HepG2 (cell line): ENCODE data around the gene MYL6. TPM values are rescaled to one million over a fixed set of nuclear protein-coding genes. Genes with fewer than 3 reads are reported as not detected.
A peak's percentile ranks its signal among the peaks of the same experiment; 100 is the strongest.

ENCODE experiments used
- ATAC-seq: fragments of 200-7000 bp; cut with Tn5 transposase; 3 replicates; pipeline ENCODE4 v1.9.1; 2020; ENCODE audit warnings: mild to moderate bottlenecking, moderate library complexity
- BruUV-seq: library from RNA; stranded (reverse); fragments of 400-500 nt; replicated peaks from 2 replicates; lab custom pipeline; 2021; lab: Mats Ljungman, UMichigan
- CTCF ChIA-PET: fragments of 300-600 bp; formaldehyde crosslinking; extraction: SDS; loops from one replicate; lab custom pipeline; 2021; ENCODE audit warnings: low total read pairs, inconsistent platforms, low intra/inter-chr PET ratio; lab: Yijun Ruan, JAX
- POLR2A ChIA-PET: fragments of 350-600 bp; sonication (Branson Sonifier 250); formaldehyde crosslinking; loops from one replicate; lab custom pipeline; 2020; ENCODE audit warnings: antibody characterized with exemption, inconsistent platforms; lab: Yijun Ruan, JAX
- DNase-seq: peaks from one replicate; pipeline ENCODE4 v3.0.0-alpha.2; 2015; ENCODE audit warnings: low spot score
- FAIRE-seq: peaks from 3 replicates; lab custom pipeline; 2011; peaks lifted over from hg19 to GRCh38; lab: Jason Lieb, UNC
- H2AFZ ChIP-seq: one replicate; pipeline ENCODE4 v1.6.1; 2011; ENCODE audit warnings: low read length, inconsistent platforms
- H3K27ac ChIP-seq: fragments of 300-600 bp; 3 replicates; pipeline ENCODE4 v1.8.0; 2011; ENCODE audit warnings: mixed run types, mild to moderate bottlenecking, mixed read lengths, low read length, inconsistent platforms; ENCODE audit not compliant: insufficient read depth; ENCODE audit errors: extremely low read length
- H3K27me3 ChIP-seq, 2 experiments: fragments of 200-600 bp in 1 of 2; 2 replicates in 1 of 2; 3 replicates in 1 of 2; pipeline versions ENCODE4 v1.6.0 to v1.8.0; 2011; ENCODE audit warnings: low read length in 2 of 2, mild to moderate bottlenecking in 2 of 2, moderate library complexity in 2 of 2, inconsistent platforms in 1 of 2; ENCODE audit not compliant: insufficient read depth in 2 of 2, control insufficient read depth in 1 of 2
- H3K36me3 ChIP-seq, 2 experiments: fragments of 200-600 bp in 1 of 2; replicated peaks in 1 of 2; 2 replicates in 1 of 2; 3 replicates in 1 of 2; pipeline versions ENCODE4 v1.5.1 to v1.8.0; 2011; ENCODE audit warnings: low read length in 2 of 2, inconsistent platforms in 1 of 2; ENCODE audit not compliant: insufficient read depth in 2 of 2, control insufficient read depth in 1 of 2
- H3K4me1 ChIP-seq: 2 replicates; pipeline ENCODE4 v1.5.1; 2012; ENCODE audit warnings: low read length, inconsistent platforms; ENCODE audit not compliant: insufficient read depth
- H3K4me2 ChIP-seq: 2 replicates; pipeline ENCODE4 v1.6.0; 2011; ENCODE audit warnings: low read depth, low read length, inconsistent platforms
- H3K4me3 ChIP-seq, 3 experiments: fragments of 200-600 bp in 1 of 3; sonication (generic), shearing (Covaris generic) in 1 of 3; replicated peaks in 1 of 3; 2 replicates each; pipeline ENCODE4 v1.5.1; 2011 to 2016; ENCODE audit warnings: low read length in 3 of 3, inconsistent platforms in 2 of 3, low read depth in 2 of 3, mild to moderate bottlenecking in 2 of 3, control low read depth in 1 of 3, mixed read lengths in 1 of 3; ENCODE audit not compliant: insufficient read depth in 1 of 3
- H3K79me2 ChIP-seq: one replicate; pipeline ENCODE4 v1.6.1; 2011; ENCODE audit warnings: low read length, inconsistent platforms; ENCODE audit not compliant: insufficient read depth
- H3K9ac ChIP-seq: 2 replicates; pipeline ENCODE4 v1.6.0; 2011; ENCODE audit warnings: mild to moderate bottlenecking, low read depth, low read length, inconsistent platforms; ENCODE audit not compliant: insufficient read depth
- H3K9me3 ChIP-seq: 2 replicates; pipeline ENCODE4 v1.5.1; 2012; ENCODE audit warnings: mild to moderate bottlenecking, low read length
- H4K20me1 ChIP-seq: 2 replicates; pipeline ENCODE4 v1.6.0; 2011; ENCODE audit warnings: inconsistent platforms, mild to moderate bottlenecking, low read length, moderate library complexity; ENCODE audit not compliant: insufficient read depth
- ADNP ChIP-seq: sonication (generic); formaldehyde crosslinking; IDR thresholded peaks from 2 replicates; pipeline ENCODE4 v1.4.0; 2020; ENCODE audit warnings: missing genetic modification reagents
- CBX5 ChIP-seq: sonication (generic); formaldehyde crosslinking; IDR thresholded peaks from 2 replicates; pipeline ENCODE4 v1.4.0; 2020; ENCODE audit warnings: missing genetic modification reagents, borderline replicate concordance
- FIP1L1 ChIP-seq: fragments of 200-400 bp; formaldehyde crosslinking; IDR thresholded peaks from 2 replicates; pipeline ENCODE4 v1.6.1; 2018; ENCODE audit warnings: low read depth, mild to moderate bottlenecking, low read length, moderate library complexity, borderline replicate concordance; ENCODE audit not compliant: insufficient read depth
- MAZ ChIP-seq, 2 experiments: sonication (generic) in 1 of 2; formaldehyde crosslinking in 1 of 2; IDR thresholded peaks; 2 replicates each; pipeline versions ENCODE4 v1.5.0 to v1.6.1; 2012 to 2020; ENCODE audit warnings: low read depth in 2 of 2, mild to moderate bottlenecking in 2 of 2, borderline replicate concordance in 1 of 2, improper control_type of control experiment in 1 of 2, low read length in 1 of 2, missing genetic modification reagents in 1 of 2, moderate library complexity in 1 of 2
- NCOA1 ChIP-seq: sonication (generic); formaldehyde crosslinking; IDR thresholded peaks from 2 replicates; pipeline ENCODE4 v1.9.0; 2021; ENCODE audit warnings: missing genetic modification reagents
- RORA ChIP-seq: sonication (generic); formaldehyde crosslinking; IDR thresholded peaks from 2 replicates; pipeline ENCODE4 v1.5.0; 2020; ENCODE audit warnings: mild to moderate bottlenecking, missing genetic modification reagents, moderate library complexity
- SOX13 ChIP-seq, 3 experiments: fragments of 450-650 bp in 1 of 3; sonication (generic) in 1 of 3; formaldehyde crosslinking in 1 of 3; IDR thresholded peaks in 2 of 3; conservative IDR thresholded peaks in 1 of 3; 2 replicates each; pipeline versions ENCODE4 v1.5.0 to v1.6.1; 2016 to 2020; ENCODE audit warnings: antibody characterized with exemption in 1 of 3, mild to moderate bottlenecking in 1 of 3, missing compliant biosample characterization in 1 of 3, missing genetic modification reagents in 1 of 3, moderate library complexity in 1 of 3
- ZNF235 ChIP-seq: sonication (generic); formaldehyde crosslinking; IDR thresholded peaks from 2 replicates; pipeline ENCODE4 v1.8.1; 2023; ENCODE audit warnings: mild to moderate bottlenecking, missing genetic modification reagents, borderline replicate concordance
- ZNF251 ChIP-seq: sonication (generic); formaldehyde crosslinking; IDR thresholded peaks from 2 replicates; pipeline ENCODE4 v1.9.0; 2021; ENCODE audit warnings: mild to moderate bottlenecking, missing genetic modification reagents
- ZNF496 ChIP-seq: sonication (generic); formaldehyde crosslinking; IDR thresholded peaks from 2 replicates; pipeline ENCODE4 v1.8.1; 2023; ENCODE audit warnings: mild to moderate bottlenecking, moderate library complexity, missing genetic modification reagents; ENCODE audit not compliant: insufficient replicate concordance
- WGBS: methylation state at CpG from one replicate; pipeline ENCODE4 v1.1.6; 2017; ENCODE audit warnings: low lambda C conversion rate; 5-methylcytosine and 5-hydroxymethylcytosine counted together
- in situ Hi-C: cut with HindIII; loops from 2 replicates; pipeline ENCODE4 v1.10.0; 2017; ENCODE audit warnings: low pct_unique_long_range_greater_than_20kb; ENCODE audit not compliant: extremely low pct_ligation_motif_present
- intact Hi-C: fragments of 100-400 bp; cut with micrococcal nuclease; formaldehyde crosslinking; loops from one replicate; pipeline ENCODE4 v1.10.0; 2022; ENCODE audit not compliant: unreplicated experiment
- polyA plus RNA-seq, 8 experiments: library from polyadenylated mRNA; depleted of rRNA in 3 of 8; stranded (reverse) in 7 of 8; unstranded in 1 of 8; fragments of >200 nt; fragmentation: Illumina TruSeq in 4 of 8; extraction: Trizol in 4 of 8; gene quantifications; 2 replicates each; pipeline versions ENCODE4 v1.2.1 to v1.2.3, GENCODE V29; 2011 to 2016; ENCODE audit warnings: low read depth in 4 of 8, missing spikeins in 1 of 8, mixed read lengths in 1 of 8; ENCODE audit not compliant: insufficient read depth in 1 of 8
- total RNA-seq, 5 experiments: library from RNA; depleted of rRNA; stranded (reverse); fragments of >200 nt; fragmentation: Illumina TruSeq; extraction: Trizol; gene quantifications; 2 replicates each; pipeline ENCODE4 v1.2.3, GENCODE V29; 2016; ENCODE audit warnings: low read depth in 1 of 5

Gene MYL6
- total and polyA plus RNA-seq, 2 of the 13 experiments (the other 11 are each of a cell fraction or from before 2014, with no cell fraction given), result 1,127 to 1,192 TPM

DNA sequence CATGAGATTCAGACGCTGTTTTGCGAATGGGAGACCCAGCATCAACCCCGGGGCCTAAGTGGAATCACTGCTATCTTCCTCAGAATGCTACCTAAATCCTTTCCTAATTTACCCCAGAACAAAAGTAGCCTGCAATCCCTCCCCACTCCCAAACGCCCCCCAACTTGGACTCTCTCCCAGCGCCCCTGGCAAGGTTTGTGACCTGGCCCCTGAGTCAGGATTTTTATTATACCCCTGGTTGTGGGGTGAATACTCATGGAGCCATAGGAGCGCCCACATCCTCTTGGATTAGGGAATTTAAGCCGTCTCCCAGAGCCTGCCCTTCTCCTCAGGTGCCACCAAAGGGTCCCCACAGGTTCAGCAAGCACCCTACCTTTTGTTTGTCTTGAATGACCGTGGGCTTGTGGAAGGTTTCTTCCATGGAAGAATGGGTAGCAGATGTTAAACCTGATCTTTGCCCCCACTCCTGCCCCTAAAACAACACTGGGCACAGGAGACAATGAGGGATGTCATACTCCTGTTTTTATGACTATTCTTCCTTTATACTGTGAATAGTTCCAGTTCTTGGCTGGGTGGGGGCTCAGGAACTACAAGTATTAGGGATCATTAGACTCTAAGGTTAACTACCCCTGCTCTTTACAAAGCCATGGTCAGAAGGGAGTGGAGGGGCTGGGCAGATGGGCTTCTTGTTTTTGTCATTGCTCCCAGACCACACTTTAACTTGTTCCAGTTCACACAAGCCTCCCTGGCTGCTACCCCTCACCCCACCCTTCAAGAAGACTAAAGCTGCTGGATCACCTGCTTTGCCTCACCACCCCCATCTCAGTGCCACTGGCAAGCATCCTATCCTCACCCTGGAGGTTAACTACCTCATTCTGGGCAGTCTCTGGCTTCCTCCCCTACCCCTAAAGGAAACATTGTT, 5.1 kb upstream of the MYL6 start (continued):
- no peak for TF ChIP-seq SOX13 (IDR thresholded peaks at IDR 0.05)
- peak in 1 of 2 experiments; percentile 64; a peak in 2 of 4 replicates for TF ChIP-seq SOX13 (CRISPR knock-in tag; conservative IDR thresholded peaks at IDR 0.05 in 1 of 2, IDR thresholded peaks at IDR 0.05 in 1 of 2)
- TF ChIP-seq ZNF235 (CRISPR knock-in tag), result 0 out of 2 replicates have a peak, but pooled peaks have one; percentile 5
- no peak for TF ChIP-seq FIP1L1
- TF ChIP-seq NCOA1, result 0 out of 2 replicates have a peak, but pooled peaks have one; percentile 30
- TF ChIP-seq MAZ (IDR thresholded peaks at IDR 0.05; ENCODE audit: borderline replicate concordance, low read depth, low read length), result 0 out of 2 replicates have a peak, but pooled peaks have one; percentile 2
- TF ChIP-seq MAZ (CRISPR knock-in tag; IDR thresholded peaks at IDR 0.05; ENCODE audit: low read depth), result no peak
- TF ChIP-seq ADNP (CRISPR knock-in tag), result no peak

DNA sequence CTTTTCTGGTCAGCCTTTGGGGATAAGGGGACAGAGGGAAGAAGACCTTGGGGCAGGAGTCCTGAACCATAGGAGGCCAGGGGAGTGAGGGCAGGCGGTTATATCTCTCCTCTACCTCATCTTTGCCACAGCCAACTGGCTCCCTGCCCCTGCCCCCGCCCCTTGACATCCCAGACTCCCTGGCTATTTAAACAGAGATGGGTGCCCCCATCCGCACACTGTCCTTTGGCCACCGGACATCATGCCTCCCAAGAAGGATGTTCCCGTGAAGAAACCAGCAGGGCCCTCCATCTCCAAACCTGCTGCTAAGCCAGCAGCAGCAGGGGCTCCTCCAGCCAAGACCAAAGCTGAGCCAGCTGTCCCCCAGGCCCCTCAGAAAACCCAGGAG, 4.5 kb upstream of the MYL6 start:
- Histone ChIP-seq H2AFZ (no peak overlapping the region), H3K79me2 (peaks cover 20% of the 10 kb centered on the region), H4K20me1 (no peaks in the 10 kb centered on the region)
- TF ChIP-seq ZNF251 (CRISPR knock-in tag) (no peak), CBX5 (CRISPR knock-in tag) (no peak), ZNF496 (no peak), RORA (no peak)
- TF ChIP-seq, all 625 proteins: peak for 0
- BruUV-seq, result no TSS peak
- H3K4me2 ChIP-seq, result peak overlapping the region; percentile 82
- WGBS, result 96% methylated on average over 3 of the region's 5 CpGs
- H3K4me3 ChIP-seq, result peak overlapping the region in 2 of 3 experiments; percentile 82 to 86; a peak in 3 of 6 replicates
- in situ Hi-C loops (no loop called here), intact Hi-C loops (loop anchor here (2.0 kb wide), 1 partner anchor 35 kb away; the partner anchor contains the start of gene ZC3H10)
- no peaks in the 10 kb centered on the region; a peak in 1 of 5 replicates for H3K27me3 ChIP-seq
- ATAC-seq (no peak), DNase-seq (no peak), FAIRE-seq (no peak)
- ChIA-PET CTCF (no interaction called here), POLR2A (interaction anchor here (1.4 to 2.3 kb wide), 2 partner anchors 25 to 36 kb away, joined by 3 to 17 read pairs; partner anchors contain the start of genes ESYT1 and ZC3H10)
- peak overlapping the region; percentile 89 for H3K27ac ChIP-seq
- H3K9me3 ChIP-seq, result no peaks in the 10 kb centered on the region
- H3K4me1 ChIP-seq, result peaks cover 43% of the 10 kb centered on the region
- peak overlapping the region; percentile 76 for H3K9ac ChIP-seq
- 0 out of 5 replicates have a peak, but pooled peaks cover 0 to 1% of the 10 kb centered on the region in 2 experiments for H3K36me3 ChIP-seq
